Keratinocyte (primary cell): ENCODE measurements around the gene HEPACAM. TPM values are rescaled to one million over a fixed set of nuclear protein-coding genes. Genes with fewer than 3 reads are reported as not detected.
A peak's percentile ranks its signal among the peaks of the same experiment; 100 is the strongest.

Source experiments
- DNase-seq: peaks from one replicate; pipeline ENCODE4 v3.0.0-alpha.2; 2011; ENCODE audit warnings: low read depth, missing footprints, low spot score
- FAIRE-seq: peaks from 2 replicates; lab custom pipeline; 2011; peaks lifted over from hg19 to GRCh38; lab: Jason Lieb, UNC
- H2AFZ ChIP-seq: 2 replicates; pipeline ENCODE4 v1.6.0; 2012; ENCODE audit warnings: low read length, control low read depth, inconsistent platforms; ENCODE audit not compliant: control insufficient read depth
- H3K27ac ChIP-seq: 2 replicates; pipeline ENCODE4 v1.5.1; 2011; ENCODE audit warnings: low read length; ENCODE audit not compliant: control insufficient read depth, insufficient read depth
- H3K27me3 ChIP-seq: 3 replicates; pipeline ENCODE4 v1.6.0; 2011; ENCODE audit warnings: low read length; ENCODE audit not compliant: control insufficient read depth, insufficient read depth; ENCODE audit errors: extremely low read depth
- H3K36me3 ChIP-seq, 2 experiments: 2 replicates in 1 of 2; 3 replicates in 1 of 2; pipeline ENCODE4 v1.5.1; 2011; ENCODE audit warnings: low read length in 2 of 2, mild to moderate bottlenecking in 1 of 2; ENCODE audit not compliant: control insufficient read depth in 2 of 2, insufficient read depth in 2 of 2; ENCODE audit errors: extremely low read depth in 1 of 2
- H3K4me1 ChIP-seq: 3 replicates; pipeline ENCODE4 v1.5.1; 2011; ENCODE audit warnings: low read length; ENCODE audit not compliant: control insufficient read depth, insufficient read depth; ENCODE audit errors: extremely low read depth
- H3K4me2 ChIP-seq: 3 replicates; pipeline ENCODE4 v1.6.0; 2011; ENCODE audit warnings: low read depth, low read length; ENCODE audit not compliant: control insufficient read depth, insufficient read depth; ENCODE audit errors: extremely low read depth
- H3K4me3 ChIP-seq, 3 experiments: fragments of 200-600 bp in 1 of 3; sonication (generic) in 1 of 3; 2 replicates in 2 of 3; 3 replicates in 1 of 3; pipeline ENCODE4 v1.5.1; 2011 to 2016; ENCODE audit warnings: low read length in 3 of 3, mild to moderate bottlenecking in 3 of 3, control low read depth in 2 of 3, inconsistent platforms in 1 of 3, low read depth in 1 of 3, mixed read lengths in 1 of 3, mixed run types in 1 of 3, moderate library complexity in 1 of 3; ENCODE audit not compliant: control insufficient read depth in 2 of 3, insufficient read depth in 2 of 3; ENCODE audit errors: extremely low read depth in 1 of 3
- H3K79me2 ChIP-seq: 2 replicates; pipeline ENCODE4 v1.6.0; 2012; ENCODE audit warnings: low read length; ENCODE audit not compliant: control insufficient read depth, insufficient read depth
- H3K9ac ChIP-seq: 3 replicates; pipeline ENCODE4 v1.6.0; 2011; ENCODE audit warnings: low read length; ENCODE audit not compliant: control insufficient read depth, insufficient read depth; ENCODE audit errors: extremely low read depth
- H3K9me1 ChIP-seq: 3 replicates; pipeline ENCODE4 v1.6.0; 2011; ENCODE audit warnings: low read length; ENCODE audit not compliant: control insufficient read depth, insufficient read depth; ENCODE audit errors: extremely low read depth
- H3K9me3 ChIP-seq: 2 replicates; pipeline ENCODE4 v1.5.1; 2012; ENCODE audit warnings: low read depth, low read length; ENCODE audit not compliant: control insufficient read depth
- H4K20me1 ChIP-seq: 3 replicates; pipeline ENCODE4 v1.6.0; 2011; ENCODE audit warnings: low read length; ENCODE audit not compliant: control insufficient read depth, insufficient read depth; ENCODE audit errors: extremely low read depth
- EZH2 ChIP-seq: IDR thresholded peaks from one replicate; pipeline ENCODE4 v1.6.1; 2012; ENCODE audit warnings: inconsistent platforms, mild to moderate bottlenecking, low read length, moderate library complexity
- dilution Hi-C: fragments of 300-500 bp; cut with MboI; formaldehyde crosslinking; loops from one replicate; pipeline ENCODE4 v1.7.0; 2020; ENCODE audit warnings: low sequenced_read_pairs; ENCODE audit not compliant: extremely low pct_ligation_motif_present
- polyA plus RNA-seq, 5 experiments: library from polyadenylated mRNA; depleted of rRNA in 3 of 5; stranded (reverse) in 3 of 5; stranded (forward) in 1 of 5; unstranded in 1 of 5; fragments of >200 nt; gene quantifications; 1 replicate in 1 of 5; 2 replicates in 3 of 5; 3 replicates in 1 of 5; pipeline versions ENCODE4 v1.2.1 to v1.2.3, GENCODE V29; 2011 to 2012; ENCODE audit warnings: missing spikeins in 2 of 5, low read depth in 1 of 5, low replicate concordance in 1 of 5
- TF ChIP-seq, protein P1 (sequence below), 3 experiments: IDR thresholded peaks in 1 of 3; conservative IDR thresholded peaks in 1 of 3; optimal IDR thresholded peaks in 1 of 3; 2 replicates in 2 of 3; 3 replicates in 1 of 3; pipeline versions ENCODE3 to v1.5.1; 2011; ENCODE audit warnings: low read length in 3 of 3, mild to moderate bottlenecking in 3 of 3, moderate library complexity in 2 of 3, control low read depth in 1 of 3, inconsistent platforms in 1 of 3; ENCODE audit not compliant: insufficient read depth in 2 of 3; ENCODE audit errors: extremely low read depth in 1 of 3

HEPACAM gene
- polyA plus RNA-seq, 1 donor (not counting 4 experiments of a cell fraction or from before 2014, with no cell fraction given): not detected

DNA sequence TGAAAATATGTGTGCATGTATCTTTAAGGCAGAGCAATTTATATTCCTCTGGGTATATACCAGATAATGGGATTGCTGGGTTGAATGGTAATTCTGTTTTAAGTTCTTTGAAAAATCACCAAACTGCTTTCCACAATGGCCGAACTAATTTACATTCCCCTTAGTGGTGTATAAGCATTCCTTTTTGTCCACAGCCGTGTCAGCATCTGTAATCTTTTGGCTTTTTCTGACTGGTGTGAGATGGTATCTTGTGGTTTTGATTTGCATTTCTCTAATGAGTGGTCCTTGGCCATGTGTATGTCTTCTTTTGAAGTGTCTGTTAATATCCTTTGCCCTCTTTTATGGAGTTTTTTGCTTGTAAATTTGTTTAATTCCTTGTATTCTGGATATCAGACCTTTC, 42.5 kb upstream of the HEPACAM start:
- Histone ChIP-seq H3K9me3 (no peaks in the 10 kb centered on the region), H3K79me2 (no peaks in the 10 kb centered on the region), H3K36me3 (no peaks in the 10 kb centered on the region), H3K4me2 (no peak overlapping the region), H4K20me1 (no peaks in the 10 kb centered on the region), H3K27me3 (no peaks in the 10 kb centered on the region), H3K4me3 (no peak overlapping the region), H2AFZ (no peak overlapping the region), H3K9me1 (no peaks in the 10 kb centered on the region), H3K4me1 (no peaks in the 10 kb centered on the region), H3K9ac (no peak overlapping the region), H3K27ac (no peak overlapping the region)
- dilution Hi-C loops: no loop called here
- TF ChIP-seq, protein P1, sequence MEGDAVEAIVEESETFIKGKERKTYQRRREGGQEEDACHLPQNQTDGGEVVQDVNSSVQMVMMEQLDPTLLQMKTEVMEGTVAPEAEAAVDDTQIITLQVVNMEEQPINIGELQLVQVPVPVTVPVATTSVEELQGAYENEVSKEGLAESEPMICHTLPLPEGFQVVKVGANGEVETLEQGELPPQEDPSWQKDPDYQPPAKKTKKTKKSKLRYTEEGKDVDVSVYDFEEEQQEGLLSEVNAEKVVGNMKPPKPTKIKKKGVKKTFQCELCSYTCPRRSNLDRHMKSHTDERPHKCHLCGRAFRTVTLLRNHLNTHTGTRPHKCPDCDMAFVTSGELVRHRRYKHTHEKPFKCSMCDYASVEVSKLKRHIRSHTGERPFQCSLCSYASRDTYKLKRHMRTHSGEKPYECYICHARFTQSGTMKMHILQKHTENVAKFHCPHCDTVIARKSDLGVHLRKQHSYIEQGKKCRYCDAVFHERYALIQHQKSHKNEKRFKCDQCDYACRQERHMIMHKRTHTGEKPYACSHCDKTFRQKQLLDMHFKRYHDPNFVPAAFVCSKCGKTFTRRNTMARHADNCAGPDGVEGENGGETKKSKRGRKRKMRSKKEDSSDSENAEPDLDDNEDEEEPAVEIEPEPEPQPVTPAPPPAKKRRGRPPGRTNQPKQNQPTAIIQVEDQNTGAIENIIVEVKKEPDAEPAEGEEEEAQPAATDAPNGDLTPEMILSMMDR (optimal IDR thresholded peaks at IDR 0.05 in 1 of 3, IDR thresholded peaks at IDR 0.05 in 1 of 3, conservative IDR thresholded peaks at IDR 0.05 in 1 of 3; ENCODE audit: extremely low read depth in 1 of 3, insufficient read depth in 2 of 3, low read length in 3 of 3): no peak
- TF ChIP-seq EZH2: no peak
- DNase-seq (no peak), FAIRE-seq (no peak)

DNA sequence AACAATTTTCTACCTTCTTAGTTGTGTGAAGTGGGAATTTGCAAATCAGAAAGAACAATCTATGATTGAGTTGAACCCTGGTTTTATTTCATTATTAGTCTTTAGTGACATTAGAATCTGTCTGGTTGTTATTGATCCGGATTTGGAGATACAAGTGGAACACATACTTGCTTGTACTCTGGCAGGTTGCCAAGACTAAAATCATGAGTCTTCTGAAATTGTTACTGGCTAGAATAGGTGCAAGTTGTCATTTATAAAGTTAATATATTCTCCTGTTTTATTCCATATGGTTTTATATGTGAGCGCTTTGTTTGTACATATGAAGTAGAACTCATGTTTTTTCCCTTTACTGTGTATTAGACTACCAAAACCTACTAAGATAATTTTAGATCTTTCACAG, 41.2 kb upstream of the HEPACAM start:
- H3K36me3 ChIP-seq: no peaks in the 10 kb centered on the region
- H3K4me1 ChIP-seq: no peaks in the 10 kb centered on the region
- no peaks in the 10 kb centered on the region for H4K20me1 ChIP-seq
- H3K27me3 ChIP-seq: no peaks in the 10 kb centered on the region
- no peak overlapping the region for H3K27ac ChIP-seq
- TF ChIP-seq, protein P1 (optimal IDR thresholded peaks at IDR 0.05 in 1 of 3, IDR thresholded peaks at IDR 0.05 in 1 of 3, conservative IDR thresholded peaks at IDR 0.05 in 1 of 3; ENCODE audit: extremely low read depth in 1 of 3, insufficient read depth in 2 of 3, low read length in 3 of 3): no peak
- no peak for TF ChIP-seq EZH2
- no peaks in the 10 kb centered on the region for H3K9me3 ChIP-seq
- dilution Hi-C loops: no loop called here
- H3K79me2 ChIP-seq: no peaks in the 10 kb centered on the region
- H3K9ac ChIP-seq: no peak overlapping the region
- H3K4me3 ChIP-seq: no peak overlapping the region
- no peak overlapping the region for H3K4me2 ChIP-seq
- peak; percentile 29 for FAIRE-seq
- no peaks in the 10 kb centered on the region for H3K9me1 ChIP-seq
- H2AFZ ChIP-seq: no peak overlapping the region
- DNase-seq: no peak
